ENCODE results near the gene CREBZF.

CREBZF gene

DNA sequence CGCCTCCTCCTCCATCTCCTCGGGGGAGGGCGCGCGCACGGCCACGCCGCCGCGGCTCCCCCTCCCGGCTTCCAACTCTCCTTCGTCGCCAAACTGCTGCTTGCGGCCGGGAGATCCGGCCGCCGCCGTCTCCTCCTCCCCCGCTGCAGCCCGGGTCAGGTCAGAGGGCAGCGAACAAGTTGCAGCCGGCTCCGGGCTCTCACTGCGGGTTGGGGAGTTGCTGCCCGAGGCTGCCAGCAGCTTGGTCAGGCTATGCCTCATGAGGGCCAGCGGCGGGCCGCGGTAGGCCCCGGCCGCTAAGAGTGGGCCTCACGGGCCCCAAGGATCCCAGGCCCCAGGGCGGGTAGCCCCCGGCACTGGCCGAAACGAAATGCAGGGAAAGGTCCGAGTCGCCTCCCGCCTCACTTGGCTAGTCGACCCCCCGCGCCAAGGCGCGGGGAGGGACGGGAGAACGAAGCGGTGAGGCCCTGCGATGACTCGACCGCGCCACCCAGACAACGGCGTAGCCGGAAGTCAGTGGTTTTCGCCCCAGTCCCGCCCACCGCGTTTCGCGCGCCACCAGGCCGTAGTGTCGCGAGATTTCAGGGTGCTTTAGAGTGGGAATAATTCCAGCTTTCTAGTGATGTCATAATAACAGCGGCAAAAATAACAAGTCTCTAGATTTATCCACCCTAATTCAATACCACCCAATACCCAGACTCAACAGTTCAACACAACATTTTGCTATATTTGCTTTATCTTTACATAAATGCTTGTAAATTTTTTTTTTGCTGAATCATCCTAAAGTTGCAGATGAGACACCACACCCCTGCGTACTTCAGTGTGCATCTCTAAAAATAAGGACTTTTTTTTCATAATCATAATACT, at the start of gene CREBZF:
Gene CREBZF (minus strand): TSS at position 515 of the 867 bp plus-strand sequence. CDS start 254 bp downstream, at position 261.
- peak; percentile 97 for DNase-seq (ENCODE audit: low spot score)

GRCh38 chr11:85712953-85713352, 48.0 kb upstream of the CREBZF start:
- no peak for DNase-seq (ENCODE audit: low spot score)

DNA sequence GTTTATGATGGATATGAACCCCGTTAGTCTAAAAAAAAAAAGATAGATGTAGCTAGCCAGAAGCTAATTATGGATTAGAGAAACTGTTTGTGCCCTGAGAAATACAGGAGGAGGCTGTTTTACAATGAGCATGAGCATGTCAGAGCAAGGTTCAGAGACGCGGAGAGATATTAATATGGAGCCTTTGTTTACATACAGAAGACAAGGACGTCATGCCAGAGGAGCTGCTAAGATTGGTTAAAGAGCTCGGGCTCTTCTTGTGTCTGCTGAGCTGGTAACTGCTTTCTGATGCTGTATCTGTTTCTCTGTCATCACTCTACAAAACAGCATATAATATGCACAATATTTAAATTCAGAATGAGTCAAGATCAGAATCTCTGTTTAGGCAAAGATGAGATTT, 46.0 kb upstream of the CREBZF start:
- no peak for DNase-seq (ENCODE audit: low spot score)

- DNase-seq (ENCODE audit: low spot score), result no peak
These were observed 45.2 kb upstream of the CREBZF start for GRCh38 chr11:85709941-85710702.

GRCh38 chr11:85705800-85706199, 40.9 kb upstream of the CREBZF start:
- DNase-seq (ENCODE audit: low spot score), result no peak

DNA sequence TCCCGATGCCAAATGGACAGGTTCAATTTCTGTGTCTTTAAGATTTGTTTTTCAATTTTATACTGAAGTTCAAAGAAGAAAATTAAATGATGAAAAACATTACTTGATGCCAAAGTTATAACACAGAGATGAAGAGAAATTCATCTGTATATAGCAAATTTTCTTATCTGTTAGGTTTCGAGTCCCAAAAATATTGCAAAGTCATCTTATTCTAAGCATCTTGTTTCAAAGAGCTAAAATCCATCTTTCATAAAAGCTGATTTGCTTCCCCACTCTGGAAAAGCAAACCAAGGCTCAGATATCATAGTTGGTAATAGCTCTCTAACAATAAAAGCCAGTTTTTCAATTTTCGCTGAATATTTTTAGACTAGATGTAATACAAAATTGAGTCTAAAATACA, 40.0 kb upstream of the CREBZF start:
- no peak for DNase-seq (ENCODE audit: low spot score)

- no peak for DNase-seq (ENCODE audit: low spot score)
These were observed 35.2 kb upstream of the CREBZF start for GRCh38 chr11:85699957-85700741.

GRCh38 chr11:85698195-85698594, 33.3 kb upstream of the CREBZF start:
- DNase-seq (ENCODE audit: low spot score), result no peak

DNA sequence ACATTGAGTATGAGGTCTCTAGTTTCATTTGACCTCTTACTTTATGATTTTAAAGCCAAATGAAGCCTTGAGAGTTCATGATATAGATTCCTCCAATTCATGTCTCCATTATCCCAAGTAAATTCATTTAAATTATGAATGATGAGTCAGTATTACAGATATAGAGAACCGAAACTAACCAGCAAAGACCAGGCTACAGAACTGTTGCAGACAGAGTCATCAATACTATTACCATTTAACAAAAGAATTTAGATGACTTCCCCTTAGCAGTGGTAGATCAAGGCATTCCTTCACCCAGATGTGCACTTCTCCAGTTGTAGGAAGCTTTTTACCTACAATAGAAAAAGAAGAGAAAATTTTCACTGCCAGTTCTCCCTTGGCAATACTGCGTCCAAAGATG, 32.8 kb upstream of the CREBZF start:
- DNase-seq (ENCODE audit: low spot score), result no peak

DNA sequence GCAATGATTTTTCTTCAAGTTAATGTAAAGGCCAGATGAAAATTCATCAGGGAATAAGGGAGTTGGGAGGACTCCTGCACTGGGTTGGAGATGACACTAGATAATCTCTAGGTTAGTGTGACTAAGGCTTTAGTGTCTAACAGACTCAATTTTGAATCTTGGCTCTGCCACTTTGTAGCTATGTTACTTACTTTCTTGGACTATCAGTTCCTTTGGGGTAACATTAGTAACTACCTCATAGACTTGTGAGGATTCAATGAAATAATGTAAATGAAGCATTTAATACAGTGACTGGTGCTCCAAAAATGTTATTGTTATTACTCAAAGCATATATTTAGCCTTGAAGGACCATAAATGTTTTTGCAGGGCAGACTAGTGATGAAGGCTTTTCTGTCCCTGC, 30.6 kb upstream of the CREBZF start:
- no peak for DNase-seq (ENCODE audit: low spot score)

DNA sequence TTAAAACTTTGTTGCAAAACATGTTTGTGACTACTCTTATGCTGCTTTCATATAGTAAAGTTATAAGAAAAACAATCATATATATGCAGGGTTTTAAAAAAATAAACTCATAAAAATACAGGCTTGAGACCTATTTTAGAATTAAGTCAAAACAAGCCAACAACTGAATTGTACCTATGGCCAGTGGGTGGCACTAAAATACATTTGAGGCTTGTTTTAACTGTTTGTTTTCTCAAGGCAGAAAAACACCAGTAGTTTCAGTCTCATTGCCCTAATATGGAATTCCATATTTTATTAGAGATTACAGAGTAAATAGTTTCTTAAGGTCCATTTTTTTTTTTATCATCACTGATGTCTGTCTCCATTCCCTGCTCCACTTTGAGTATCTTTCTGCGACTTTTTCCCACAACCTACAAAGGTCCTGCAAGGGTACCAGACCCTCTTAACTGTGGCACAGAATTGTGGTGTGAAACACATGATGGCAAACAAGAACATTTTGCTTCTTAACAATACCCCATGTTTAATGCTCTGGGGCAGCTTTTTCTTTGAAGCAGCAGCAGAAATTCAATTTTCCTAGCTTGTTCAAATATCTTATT, 29.6 kb upstream of the CREBZF start:
- DNase-seq (ENCODE audit: low spot score), result peak; percentile 31

DNA sequence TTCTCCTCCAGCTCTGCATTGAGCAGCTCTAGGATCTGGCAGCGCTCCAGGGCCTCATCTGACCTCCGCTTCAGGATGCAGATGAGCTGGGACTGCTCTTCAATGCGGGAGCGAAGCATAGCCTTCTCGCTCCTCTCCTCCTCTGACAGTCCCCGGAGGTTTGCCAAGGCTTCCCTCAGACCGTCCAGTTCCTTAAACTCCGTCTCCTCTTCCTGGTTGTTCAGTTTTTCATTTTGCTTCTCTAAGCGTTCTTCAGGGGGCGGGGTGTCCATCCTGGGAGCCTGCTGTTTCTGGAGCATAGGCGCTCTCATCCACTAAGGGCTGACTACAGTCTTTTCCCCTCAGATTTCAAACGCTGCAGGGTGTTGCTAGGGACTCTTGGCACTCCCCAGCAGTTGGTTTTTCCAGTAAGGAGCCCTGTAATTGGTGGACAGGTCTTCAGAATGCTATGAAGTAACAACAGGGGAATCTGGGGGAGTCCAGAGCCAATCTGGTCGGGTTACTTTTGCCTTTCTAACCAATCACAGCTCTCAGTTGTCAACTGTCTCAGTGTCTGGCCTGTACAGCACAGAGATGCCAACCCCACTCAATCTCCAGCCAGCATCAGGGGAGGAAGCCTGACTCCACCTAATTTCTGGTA, 21.0 kb upstream of the CREBZF start, which contains the start of gene CCDC89:
Gene CCDC89 (minus strand): TSS at position 376 of the 640 bp plus-strand sequence. CDS start 65 bp downstream, at position 311.
- DNase-seq (ENCODE audit: low spot score), result peak; percentile 59

DNA sequence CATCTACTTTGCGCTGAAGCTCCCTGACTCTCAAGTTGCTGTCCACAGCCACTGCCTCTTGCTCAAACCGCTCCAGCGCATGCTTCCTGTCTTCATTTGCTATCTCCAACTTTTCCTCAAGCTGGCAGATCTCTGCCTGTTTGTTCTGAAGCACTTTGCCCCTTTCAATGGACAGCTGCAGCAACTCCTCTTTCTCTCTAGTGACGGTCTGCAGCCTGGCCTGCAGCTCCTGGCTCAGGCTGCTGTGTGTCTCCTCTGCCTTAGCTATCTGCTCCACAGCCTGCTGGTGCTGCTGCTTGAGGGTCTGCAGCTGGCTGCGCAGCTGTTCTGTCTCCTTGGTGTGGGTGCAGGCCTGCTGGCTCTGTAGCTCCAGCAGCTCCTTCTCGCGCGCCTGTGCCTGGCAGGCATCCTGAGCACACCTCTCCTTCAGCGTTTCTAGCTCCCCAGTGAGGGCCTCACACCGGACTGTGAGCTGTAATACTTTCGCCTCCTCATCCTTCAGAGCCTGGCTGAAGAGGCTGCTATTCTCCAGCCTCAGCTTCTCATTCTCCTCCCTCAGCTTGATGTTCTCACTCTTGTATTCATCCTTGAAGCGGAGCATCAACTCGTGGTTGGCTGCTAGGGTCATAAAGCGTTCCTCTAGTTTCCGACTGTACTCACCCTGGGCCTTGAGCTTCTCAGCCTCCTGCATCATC, 20.3 kb upstream of the CREBZF start:
- no peak for DNase-seq (ENCODE audit: low spot score)

DNA sequence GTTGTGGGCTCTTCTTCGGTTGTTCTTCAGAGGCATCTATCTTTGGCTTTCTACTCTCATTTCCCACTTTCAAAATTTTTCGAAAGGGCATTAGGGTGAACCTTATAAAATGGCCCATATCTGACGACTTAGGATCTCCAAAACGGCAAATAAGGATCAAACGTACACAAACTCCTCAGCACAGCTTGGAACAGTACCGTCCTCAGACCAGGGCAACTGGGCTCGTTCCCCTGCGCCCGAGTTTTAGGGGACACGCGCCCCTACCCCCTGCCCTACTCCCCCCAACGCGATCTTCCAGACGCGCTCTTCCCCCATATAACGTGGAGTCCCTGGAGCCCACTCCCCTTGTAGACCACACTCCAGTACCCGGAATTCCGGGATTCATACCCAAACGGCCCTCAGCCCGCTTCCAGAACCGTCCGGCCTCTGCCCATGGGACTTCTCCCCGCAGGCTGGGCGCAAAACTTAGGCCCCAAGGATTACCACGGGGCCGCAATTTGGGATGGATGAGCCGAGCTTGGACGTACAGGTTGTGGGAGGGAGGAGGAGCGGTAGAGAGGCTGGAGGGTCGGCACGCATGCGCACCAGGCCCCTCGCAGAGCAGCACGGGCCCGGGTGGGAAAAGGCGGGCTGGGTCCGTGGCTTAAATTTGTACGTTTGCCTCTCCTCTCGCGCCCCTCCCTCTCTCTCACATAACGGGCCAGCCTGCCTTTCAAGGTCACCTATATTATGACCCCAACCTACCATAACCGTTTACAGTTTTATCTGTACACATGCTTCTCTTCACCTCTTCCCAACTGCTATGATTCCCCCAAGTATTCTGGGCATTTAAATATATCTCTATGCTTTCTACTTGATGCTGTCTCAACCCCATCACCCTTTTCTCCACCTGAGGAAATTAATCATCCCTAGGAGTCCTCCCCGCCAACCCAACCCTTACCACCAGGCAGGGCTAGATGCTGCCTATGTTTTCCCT, 17.7 kb upstream of the CREBZF start:
- DNase-seq (ENCODE audit: low spot score), result no peak

DNA sequence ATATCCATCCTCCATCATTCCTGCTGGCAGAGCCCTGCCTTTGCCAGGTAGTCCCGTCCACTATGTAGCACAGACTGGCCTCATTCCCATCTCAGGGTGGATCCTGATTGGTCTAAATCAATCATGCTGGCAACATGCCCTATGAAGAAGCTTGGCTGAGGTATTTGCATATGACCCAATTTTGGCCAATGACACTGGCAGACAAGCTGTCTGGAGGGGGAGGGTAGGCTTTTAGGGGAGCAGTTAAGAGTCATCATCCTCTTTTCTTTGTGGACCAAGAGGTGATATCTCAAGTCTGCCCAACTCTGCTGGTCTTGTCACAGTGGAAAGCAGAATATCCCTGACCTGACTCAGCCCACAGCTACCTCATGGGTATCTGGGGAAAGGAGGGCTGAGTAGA, 16.0 kb upstream of the CREBZF start:
- DNase-seq (ENCODE audit: low spot score), result peak; percentile 29

GRCh38 chr11:85679576-85679975, 14.6 kb upstream of the CREBZF start:
- DNase-seq (ENCODE audit: low spot score), result no peak

- DNase-seq (ENCODE audit: low spot score), result no peak
These were observed 8.5 kb upstream of the CREBZF start for GRCh38 chr11:85673393-85673792.

- no peak for DNase-seq (ENCODE audit: low spot score)
These were observed 7.4 kb upstream of the CREBZF start for GRCh38 chr11:85672105-85672902.
